ENCODE measurements around the gene C1orf105.
A peak's percentile ranks its signal among the peaks of the same experiment; 100 is the strongest.
"Not testable (repeated sequence)": the region's sequence is repeated elsewhere in the genome, so short reads cannot be mapped to it uniquely, and the experiment has no call there.

C1orf105 gene

DNA sequence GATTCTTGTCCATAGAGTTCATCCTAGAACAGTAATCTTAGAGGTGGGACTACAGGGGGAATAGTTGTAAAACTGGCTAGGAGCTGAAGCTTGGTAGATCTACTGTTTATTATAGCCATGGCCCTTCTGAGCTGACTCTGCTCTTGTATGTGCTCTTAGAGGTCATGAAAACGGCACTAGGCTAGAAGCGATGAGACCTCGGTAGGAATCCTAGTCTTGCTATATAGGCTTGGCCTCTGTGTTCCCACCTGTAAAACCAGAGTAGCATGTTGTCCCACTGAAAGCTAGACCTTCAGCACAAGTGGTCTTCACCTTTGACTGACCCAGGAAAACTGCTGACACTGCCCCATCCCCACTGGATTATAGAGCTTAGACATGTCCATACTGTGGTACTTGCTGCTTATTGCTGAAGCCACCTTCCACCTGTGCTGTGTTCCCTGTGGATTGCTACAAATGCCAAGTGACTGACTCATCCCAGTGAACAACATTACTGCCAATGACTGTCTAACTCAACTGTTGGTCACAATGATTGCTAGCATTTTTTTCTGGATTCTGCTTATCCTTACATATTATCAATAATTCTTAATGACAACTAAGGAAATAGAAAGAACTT is 46.4 kb downstream of the C1orf105 start:
- DNase-seq, result peak; percentile 31

DNA sequence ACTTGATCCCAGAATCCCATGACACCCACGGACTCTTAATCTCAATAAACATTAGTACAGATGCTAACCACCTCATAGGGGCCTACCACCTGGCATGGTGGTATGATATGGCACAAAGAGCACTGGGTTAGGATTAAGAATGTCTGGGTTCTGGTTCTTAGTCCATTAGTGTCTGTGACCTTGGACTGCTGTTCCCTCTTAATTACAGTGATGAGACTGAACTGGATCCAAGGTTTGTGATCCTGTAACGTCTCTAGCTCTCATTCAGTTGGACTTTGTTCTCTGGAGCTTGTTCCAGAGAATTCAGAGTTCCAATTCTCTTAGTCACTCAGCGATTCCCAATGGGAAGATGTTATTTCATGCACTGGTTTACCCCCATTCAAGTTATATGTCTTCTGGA is 47.0 kb downstream of the C1orf105 start:
- DNase-seq, result no peak

DNA sequence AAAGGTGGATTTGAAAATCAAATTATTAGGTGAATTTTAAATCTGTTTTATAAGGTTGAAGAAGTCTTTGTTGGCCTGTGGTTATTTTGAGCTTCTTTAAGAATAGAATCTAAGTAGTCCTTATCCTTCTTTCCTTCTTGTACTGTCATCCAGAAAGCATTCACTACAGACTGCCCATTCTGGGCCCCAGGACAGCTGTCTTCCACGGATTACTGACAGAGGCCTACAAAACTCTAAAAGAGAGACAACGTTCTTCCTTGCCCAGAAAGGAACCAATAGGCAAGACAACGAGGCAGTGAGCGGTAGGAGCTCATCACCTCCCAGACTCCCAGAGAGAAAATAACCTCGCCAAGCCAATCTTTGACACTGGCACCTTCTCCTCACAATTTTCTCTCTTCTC is 47.8 kb downstream of the C1orf105 start:
- DNase-seq, result no peak

DNA sequence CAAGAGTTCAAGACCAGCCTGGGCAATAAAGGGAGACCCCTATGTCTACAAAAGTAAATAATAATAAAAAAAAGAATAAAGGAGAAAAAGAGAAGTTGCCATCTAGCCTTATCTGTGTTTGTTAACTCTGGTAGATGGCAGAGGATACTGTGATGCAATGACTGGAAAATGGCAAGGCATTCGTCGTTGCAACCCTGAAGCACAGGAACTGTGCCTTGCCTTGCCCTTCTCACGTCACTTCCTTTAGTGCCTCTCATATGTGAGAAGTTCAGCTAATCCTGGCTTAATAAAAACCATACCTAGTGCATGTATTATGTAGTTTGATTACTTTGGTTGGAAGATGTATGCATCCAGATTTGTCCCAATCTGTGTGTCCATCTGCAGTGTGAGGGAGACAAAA is 49.2 kb downstream of the C1orf105 start:
- no peak for DNase-seq

DNA sequence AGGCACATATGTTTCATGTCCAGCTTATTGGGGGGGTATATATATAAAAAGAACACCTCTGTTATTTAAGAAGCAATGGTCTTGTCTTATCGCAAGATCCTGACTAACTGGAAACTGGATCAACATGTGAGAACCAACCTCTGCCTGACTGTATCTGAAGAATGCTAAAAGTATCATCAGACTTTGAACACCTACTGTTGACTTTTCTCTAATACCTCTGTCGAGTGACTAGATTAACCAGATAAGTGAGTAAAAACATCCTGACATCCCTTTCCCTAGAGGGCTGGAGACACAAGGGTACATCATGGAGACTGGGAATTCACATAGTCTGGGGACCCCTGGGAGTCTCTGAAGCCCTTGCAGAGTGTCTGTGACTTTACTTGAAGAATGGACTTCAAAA is 49.7 kb downstream of the C1orf105 start:
- DNase-seq, result no peak

DNA sequence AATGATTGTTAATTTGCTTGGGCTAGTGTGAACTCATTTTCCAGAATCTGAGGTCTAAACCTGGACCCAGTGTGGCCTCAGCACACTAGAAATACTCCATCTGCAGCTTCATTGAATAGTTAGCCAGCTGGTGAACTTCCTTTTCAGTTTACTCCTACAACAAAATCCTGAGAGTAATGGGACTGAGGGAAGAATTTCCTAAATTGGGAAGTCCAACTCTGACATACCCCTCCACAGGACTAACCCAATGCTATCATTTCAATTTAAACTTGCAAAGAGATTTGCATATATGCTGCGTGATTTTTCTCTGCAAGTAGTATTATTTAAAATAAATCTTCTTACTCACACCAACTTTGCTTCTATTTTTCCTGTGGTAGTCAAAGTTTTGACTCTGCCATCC is 51.2 kb downstream of the C1orf105 start:
- DNase-seq, result no peak

DNA sequence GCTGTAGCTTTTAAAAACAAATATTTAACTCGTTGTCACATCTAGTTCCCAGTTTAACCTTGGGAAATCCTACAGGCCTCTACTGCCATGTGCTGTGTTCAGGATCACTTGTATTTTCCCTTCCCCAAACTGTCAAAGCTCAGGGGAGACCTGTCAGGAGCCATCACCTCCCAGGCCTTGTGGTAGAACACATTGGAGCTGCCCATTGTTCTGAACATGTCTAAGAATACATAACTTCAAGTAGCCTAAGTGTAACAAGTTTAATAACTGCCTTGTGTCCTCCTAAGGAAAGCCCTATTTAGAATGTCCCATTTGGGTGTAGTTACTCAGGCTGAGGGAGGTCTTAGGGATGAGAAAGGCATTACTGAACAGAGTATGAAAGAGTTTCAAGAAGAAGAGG is 52.0 kb downstream of the C1orf105 start:
- no peak for DNase-seq

DNA sequence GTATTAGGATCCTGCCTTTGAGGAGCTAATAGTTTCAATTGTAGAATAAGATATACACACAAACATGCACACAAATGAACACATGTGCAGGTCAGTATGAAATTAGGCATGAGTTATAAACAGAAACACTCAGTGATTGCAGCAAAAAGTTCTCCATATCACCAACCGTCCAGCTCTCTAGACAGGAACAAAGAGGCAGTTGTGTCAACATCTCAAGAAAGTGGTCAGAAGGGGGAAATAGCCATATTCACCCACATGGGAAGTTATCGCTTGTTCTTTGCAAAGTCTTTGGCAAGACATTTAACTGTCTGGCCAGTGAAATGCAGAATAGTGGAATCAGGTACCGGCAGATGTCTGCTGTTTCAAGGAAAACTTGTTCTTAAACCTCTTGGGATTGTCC is 52.8 kb downstream of the C1orf105 start:
- no peak for DNase-seq

DNA sequence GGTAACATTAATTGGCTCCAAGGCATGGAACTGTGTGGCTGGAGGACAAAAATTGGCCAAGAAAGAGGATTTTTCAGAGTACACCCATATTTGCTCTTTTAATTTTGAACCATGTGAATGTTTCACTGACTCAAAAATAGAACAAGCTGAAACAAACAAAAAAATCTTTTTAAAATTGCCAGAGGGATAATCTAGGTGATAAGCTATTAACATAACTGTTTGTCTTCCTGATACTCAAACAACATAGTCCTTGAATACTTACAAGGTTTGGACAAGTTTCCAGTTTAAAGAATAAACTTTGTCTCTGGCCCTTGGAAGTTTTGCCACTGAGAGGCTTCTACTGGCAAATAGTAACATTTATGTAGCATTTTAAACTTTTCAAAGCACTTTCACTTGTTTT is 53.4 kb downstream of the C1orf105 start:
- no peak for DNase-seq

DNA sequence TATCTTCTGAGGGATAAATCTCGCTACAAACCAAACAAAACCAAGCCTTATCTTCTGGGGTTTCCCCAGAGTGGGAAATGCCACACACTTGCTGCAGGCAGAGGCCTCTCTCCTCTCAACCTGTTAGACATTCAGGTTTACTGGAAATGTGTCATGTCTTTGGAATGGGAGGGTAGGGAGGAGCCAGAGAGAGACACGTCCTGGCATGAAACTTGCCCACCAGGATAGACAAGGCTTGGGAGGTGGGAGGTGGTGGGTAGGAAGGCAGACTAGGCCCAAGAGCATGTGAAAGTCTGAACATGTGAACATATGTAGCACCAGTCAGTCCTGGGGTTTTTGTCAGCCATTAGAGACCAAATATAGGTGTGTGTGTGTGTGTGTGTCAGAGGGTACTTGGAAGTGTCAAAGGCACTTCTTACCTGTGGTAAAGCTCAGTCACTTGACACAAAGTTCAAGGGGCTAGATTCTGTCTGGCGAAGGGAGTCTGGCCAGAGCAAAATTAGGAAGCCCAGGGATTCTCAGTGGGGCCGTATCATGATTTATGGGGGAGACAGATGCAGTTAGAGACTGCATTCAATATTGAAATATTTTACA is 55.8 kb downstream of the C1orf105 start:
- DNase-seq, result peak; percentile 57

DNA sequence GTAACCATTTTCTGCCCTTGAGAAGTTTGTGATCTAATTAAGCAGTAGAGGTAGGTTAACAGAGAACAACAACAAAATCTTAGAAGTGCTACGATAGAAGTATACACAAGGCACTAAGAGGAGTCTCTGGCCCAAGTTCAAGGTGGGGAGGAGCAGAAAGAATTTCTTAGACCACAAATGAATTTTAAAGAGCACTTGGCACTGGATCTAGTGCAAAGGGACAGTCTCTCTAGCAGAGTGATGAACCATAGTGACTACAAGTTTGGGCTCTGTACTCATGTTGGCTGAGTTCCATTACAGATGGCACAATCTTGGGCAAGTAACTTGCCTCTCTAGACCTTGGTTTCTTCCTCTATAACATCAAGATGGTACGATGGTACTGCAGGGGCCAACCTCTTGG is 56.7 kb downstream of the C1orf105 start:
- DNase-seq, result no peak

DNA sequence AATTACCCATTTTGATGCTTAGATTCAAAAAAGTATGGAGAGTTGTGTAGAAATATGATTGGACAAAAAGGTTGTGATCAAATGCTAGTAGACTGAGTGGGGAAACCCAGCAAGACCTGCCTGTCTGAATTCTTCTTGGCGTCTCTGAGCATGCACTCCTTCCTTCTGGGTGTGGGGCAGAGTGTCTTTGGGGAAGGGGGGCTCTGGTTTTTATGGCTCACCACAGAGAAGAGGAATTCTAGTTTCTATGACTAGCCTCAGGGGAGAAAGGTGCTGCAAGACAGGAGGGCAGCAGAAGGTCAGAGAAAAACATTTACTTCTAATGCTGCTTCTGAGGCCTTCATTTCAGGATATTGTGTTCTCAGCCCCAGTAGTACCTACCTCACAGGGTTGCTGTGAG is 57.3 kb downstream of the C1orf105 start:
- DNase-seq, result no peak

DNA sequence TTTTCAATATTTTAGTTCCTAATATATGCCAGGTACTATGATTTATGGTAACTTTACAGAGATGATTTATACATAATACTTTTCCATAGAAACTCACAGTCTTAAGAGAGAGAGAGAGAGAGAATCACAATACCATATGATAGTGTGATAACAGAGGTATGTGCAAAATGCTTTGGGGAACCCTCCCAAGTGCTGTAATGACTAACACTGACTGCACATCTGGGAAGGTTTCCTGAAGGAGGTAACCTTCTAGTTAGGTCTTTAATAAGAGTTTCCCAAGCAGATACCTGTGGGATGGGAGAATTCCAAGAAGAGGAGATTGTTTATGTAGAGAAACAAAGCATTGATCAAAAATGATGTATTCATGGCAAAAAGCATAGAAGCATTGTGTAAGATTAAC is 58.0 kb downstream of the C1orf105 start:
- DNase-seq, result no peak

DNA sequence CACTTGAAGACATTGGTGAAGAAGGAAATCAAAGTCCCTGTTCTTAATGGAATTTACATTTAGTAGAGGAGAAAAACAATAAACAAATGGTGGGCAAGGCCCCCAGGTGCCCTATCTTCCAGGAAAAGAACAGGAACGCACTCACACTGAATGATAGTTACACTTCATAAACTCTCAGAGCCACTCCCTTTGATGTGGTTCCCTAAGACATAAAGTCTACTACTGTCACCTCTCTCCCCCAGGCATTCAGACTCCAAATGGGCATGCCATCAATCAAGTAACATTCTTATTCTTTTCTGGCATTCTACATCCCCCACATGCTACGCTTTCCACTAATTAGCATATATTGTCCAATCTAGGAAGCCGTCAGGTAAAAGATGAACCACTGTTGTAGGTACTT is 59.9 kb downstream of the C1orf105 start:
- DNase-seq, result no peak

DNA sequence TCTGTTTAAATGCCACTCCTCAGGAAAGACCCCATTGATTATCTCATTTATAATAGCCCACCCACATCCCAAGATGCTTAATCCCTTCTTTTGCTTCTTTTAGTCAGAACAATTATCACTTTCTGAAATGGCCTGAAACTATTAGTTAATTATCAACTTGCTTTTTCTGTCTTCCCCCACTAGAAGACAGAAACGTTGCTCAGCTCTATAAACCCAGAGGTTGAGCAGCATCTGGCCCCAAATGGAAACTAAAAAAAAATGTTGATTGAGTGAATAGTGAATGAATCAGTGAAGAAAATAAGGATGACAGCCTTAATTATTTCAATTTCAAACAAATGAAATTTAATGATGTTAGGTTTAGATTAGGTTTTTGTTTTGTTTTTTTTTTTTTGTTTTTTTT is 61.6 kb downstream of the C1orf105 start:
- no peak for DNase-seq

DNA sequence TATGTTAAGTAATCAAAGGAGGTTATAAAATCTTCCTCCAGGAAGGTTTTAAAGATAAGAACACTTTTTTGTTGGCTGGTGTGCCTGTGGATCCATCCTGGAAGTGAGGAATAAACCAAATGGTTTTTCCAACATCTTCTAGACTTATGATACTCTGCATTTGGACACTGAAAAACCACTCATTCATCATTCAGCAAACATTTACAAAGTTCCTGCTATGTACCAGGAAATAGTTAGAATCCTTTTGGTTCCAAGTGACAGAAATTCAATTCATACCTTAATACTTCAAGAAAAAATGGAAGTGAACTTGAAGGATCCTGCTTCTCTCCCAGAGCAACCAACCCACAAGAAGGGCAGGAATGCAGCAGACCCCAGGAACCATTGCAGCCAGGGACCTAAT is 63.0 kb downstream of the C1orf105 start:
- DNase-seq, result no peak

DNA sequence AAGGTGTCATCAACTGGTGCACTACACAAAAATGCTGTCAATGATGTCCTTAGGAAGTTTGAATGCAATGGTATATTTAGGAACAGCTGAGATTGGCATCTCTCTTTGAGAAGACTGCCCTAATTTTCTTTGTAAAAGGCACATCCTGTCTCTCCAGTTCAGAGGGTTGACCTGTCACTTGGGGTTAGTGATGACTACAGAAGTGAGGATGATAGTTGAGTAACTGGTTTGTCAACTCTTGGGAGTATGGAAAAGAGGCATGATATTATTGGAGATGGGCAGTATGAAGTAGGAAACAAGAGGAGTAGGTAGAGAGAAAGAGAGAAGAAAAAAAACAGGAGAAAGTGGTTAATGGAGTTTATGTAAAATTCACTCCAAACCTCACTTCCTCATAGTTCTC is 63.8 kb downstream of the C1orf105 start:
- DNase-seq, result no peak

DNA sequence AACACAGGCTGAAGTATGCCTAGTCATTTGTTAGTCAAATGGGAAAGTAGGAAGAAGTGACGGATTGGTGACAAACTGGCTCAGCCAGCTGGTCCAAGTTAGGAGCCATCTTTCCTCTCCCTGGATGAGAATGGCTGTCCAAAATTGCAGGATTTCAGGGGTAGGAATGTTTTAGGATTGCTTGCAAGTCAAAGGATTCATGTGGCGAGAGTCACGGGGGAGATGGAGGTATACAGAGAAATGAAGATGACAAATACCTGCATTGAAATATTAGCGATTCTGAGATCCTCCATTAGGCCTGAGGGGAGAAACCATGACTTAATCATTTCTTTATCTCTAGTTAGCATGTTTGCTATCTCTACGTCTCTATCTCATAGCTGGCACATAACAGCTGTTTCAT is 65.1 kb downstream of the C1orf105 start:
- DNase-seq, result no peak

DNA sequence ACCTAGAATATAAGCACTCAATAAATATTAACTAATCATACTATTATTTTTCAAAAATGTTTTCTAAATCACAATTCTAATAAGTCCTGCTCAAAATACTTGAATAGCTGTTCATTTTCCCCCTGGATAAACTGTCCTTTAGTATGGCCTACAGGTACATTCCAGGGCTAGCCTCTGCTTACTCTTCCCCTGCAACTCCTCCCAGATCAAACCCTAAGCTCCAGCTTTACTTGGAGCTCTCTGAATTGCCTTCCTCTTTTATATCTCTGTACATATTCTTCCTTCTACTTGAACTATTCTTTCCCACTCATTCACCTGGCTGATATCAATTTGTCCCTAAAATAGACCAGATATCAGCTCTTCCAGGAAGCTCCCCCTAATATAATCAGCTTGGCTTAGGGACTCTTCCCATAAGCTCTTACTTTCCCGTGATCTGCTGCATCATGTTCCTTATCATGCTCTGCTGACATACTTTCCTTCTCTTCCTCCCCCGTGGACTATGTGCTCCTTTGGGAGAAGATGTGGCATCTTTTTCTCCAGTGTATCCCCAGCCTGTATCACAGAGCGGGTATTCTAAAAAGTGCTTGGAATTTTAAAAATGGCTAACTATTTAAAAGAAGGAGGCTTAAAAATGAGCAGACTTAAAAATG is 66.4 kb downstream of the C1orf105 start:
- no peak for DNase-seq

DNA sequence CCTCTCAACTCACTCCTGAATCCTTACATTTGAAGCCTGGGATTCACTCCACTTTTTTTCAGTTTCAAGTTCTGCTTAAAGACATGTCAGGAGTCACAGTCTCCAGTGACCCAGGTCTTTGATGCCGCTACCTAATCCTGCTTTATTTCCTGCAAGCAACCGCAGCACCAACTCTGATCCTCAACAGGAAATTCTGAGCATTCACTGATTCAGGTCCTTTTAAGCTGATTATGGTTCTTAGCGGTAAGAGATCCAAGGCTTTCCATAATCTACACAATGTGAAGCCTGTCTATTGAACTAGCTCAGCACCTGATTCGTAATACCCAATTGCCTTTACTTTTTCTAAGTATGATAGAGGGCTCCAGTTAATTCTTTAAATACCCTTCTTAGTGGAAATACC is 67.1 kb downstream of the C1orf105 start:
- DNase-seq, result no peak

DNA sequence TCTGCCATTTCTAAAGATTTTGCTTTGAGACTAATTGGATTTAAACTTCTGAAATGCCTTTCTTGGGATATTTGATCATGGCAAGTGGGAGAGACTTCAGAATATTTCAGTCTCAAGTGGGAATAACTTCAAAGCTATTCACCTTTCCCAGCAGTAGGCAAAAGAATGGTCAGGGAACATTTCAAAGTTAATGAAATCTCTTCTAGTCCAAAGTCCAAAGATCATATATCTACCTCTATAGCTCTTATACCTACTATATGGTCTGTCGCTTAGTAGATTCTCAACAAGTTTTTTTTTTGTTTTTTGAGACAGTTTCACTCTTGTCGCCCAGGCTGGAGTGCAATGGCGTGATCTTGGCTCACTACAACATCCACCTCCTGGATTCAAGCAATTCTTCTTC is 67.9 kb downstream of the C1orf105 start:
- DNase-seq, result no peak

DNA sequence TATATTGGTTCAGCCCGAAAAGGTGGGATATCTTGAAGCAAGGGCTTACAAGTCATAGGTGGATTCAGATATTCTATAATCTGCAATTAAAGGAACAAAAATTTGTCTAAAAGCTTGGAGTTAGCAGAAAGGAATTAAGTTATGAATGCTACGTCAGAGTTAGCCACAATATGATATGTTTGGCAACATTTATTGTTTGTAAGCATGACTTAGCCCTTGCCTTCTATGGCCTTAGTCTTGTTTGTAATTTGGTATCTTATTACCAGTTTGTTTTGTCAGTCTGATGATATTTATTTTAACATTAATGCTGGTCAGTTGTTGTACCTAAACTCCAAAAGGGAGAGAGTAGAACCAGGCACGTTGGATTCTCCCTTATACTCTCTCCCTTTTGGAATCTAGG is 69.4 kb downstream of the C1orf105 start:
- no peak for DNase-seq

DNA sequence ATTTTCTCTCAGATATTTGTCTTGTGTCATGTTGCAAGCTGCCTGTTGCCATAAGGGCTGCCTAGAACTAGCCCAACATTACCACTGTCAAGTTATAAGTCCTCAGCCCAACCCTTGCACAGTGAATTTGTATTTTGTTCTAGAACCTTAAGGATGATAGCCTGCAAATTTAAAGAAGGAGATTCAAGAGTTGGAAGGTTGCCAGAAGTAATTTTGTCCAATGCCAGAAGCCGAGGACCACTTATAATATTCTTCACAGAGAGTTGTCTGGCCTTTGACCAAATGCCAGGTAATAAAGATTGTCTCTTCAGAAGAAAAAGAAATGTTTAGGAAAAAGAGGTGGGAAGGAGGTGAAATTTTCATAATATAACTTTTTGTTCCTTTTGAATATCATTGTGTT is 71.9 kb downstream of the C1orf105 start:
- DNase-seq, result no peak

DNA sequence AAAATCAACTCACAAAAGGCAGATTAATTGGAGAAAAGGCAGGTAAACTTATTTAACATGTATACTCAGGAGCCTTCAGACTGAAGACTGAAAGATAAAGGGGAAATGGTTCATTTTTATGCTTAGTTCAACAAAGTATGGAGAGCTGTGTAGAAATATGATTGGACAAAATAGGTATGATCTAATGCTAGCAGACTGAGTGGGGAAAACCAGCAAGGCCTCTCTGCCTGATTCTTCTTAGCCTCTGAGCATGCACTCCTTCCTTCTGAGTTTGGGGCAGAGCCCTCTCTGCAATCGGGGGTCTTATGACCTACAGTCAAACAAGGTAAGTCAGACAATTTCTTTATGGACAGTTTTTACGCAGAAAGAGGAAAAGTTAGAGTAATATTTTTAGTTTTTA is 73.7 kb downstream of the C1orf105 start:
- no peak for DNase-seq

DNA sequence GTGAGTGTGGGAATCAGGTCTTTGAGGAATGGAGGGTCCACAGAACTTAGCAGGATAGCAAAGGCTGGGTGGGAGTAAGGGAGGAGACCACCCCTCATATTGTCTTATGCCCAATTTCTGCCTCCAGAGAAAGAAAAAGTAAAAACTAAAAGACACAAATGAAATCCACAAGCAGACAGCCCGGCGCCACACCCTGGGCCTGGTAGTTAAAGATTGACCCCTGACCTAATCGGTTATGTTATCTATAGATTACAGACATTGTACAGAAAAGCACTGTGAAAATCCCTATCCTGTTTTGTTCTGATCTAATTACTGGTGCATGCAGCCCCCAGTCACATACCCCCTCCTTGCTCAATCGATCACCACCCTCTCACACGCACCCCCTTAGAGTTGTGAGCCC is 75.6 kb downstream of the C1orf105 start:
- not testable (repeated sequence) for DNase-seq

Measured in EL (cell line).